Measurements from ENCODE around the gene ATP2B2. TPM values are rescaled to one million over a fixed set of nuclear protein-coding genes. Genes with fewer than 3 reads are reported as not detected.

Gene ATP2B2
- polyA plus RNA-seq, 3 donors, result not detected

- no peak for TF ChIP-seq CTCF (IDR thresholded peaks at IDR 0.05)
- intact Hi-C loops (cut with micrococcal nuclease), result no loop called here
- peaks cover 8 to 17% (median 9%) of the 10 kb centered on the region in 7 donors for H3K9me3 Mint-ChIP-seq
- Histone ChIP-seq H3K27me3 (ENCODE audit: control insufficient read depth in 2 of 2, insufficient read depth in 2 of 2, low read length in 2 of 2) (no peaks in the 10 kb centered on the region), H4K20me1 (ENCODE audit: insufficient read depth, low read length) (no peaks in the 10 kb centered on the region), H3K27ac (ENCODE audit: low read depth in 1 of 2, low read length in 2 of 2) (no peak overlapping the region), H2AFZ (ENCODE audit: insufficient read depth, low read depth, low read length, poor library complexity, severe bottlenecking) (no peak overlapping the region), H3K36me3 (replicated peaks in 1 of 2; ENCODE audit: control insufficient read depth in 1 of 2, insufficient read depth in 2 of 2, low read length in 2 of 2) (no peaks in the 10 kb centered on the region), H3K4me3 (replicated peaks in 1 of 3; ENCODE audit: low read depth in 2 of 3, low read length in 3 of 3) (no peak overlapping the region), H3K9ac (ENCODE audit: insufficient read depth, low read length, poor library complexity, severe bottlenecking) (no peak overlapping the region), H3K4me1 (ENCODE audit: control insufficient read depth in 1 of 2, insufficient read depth in 2 of 2, low read length in 2 of 2) (peaks cover 11 to 14% of the 10 kb centered on the region in 2 donors), H3K9me3 (replicated peaks in 1 of 2; ENCODE audit: control insufficient read depth in 1 of 2, insufficient read depth in 1 of 2, low read length in 2 of 2) (peaks cover 0 to 10% of the 10 kb centered on the region in 2 donors), H3K79me2 (ENCODE audit: insufficient read depth, low read length) (no peaks in the 10 kb centered on the region), H3K4me2 (replicated peaks; ENCODE audit: extremely low read depth, low read length, poor library complexity, severe bottlenecking) (no peak overlapping the region)
- H3K36me3 Mint-ChIP-seq, result no peaks in the 10 kb centered on the region
- over 99% methylated on average over 10 of the region's 14 CpGs for WGBS (ENCODE audit: insufficient coverage)
- peaks cover 20% of the 10 kb centered on the region for H3K4me1 Mint-ChIP-seq
- DNase-seq, result no peak
- peaks cover 0 to 6% (median 5%) of the 10 kb centered on the region in 3 donors for H3K27me3 Mint-ChIP-seq (ENCODE audit: low read depth in 3 of 3)
- H3K27ac Mint-ChIP-seq, result peak overlapping the region in 2 of 7 donors; percentile 27 to 75
- no peak overlapping the region for H3K4me3 Mint-ChIP-seq
Measured at GRCh38 chr3:10546820-10547263, 41.5 kb upstream of the ATP2B2 start.

- TF ChIP-seq CTCF (IDR thresholded peaks at IDR 0.05), result no peak
- Histone ChIP-seq H4K20me1 (ENCODE audit: insufficient read depth, low read length) (no peaks in the 10 kb centered on the region), H3K4me2 (replicated peaks; ENCODE audit: extremely low read depth, low read length, poor library complexity, severe bottlenecking) (no peak overlapping the region), H3K27me3 (ENCODE audit: control insufficient read depth in 2 of 2, insufficient read depth in 2 of 2, low read length in 2 of 2) (no peaks in the 10 kb centered on the region), H3K4me1 (ENCODE audit: control insufficient read depth in 1 of 2, insufficient read depth in 2 of 2, low read length in 2 of 2) (peaks cover 5 to 7% of the 10 kb centered on the region in 2 donors), H3K9me3 (replicated peaks in 1 of 2; ENCODE audit: control insufficient read depth in 1 of 2, insufficient read depth in 1 of 2, low read length in 2 of 2) (peaks cover 0 to 10% of the 10 kb centered on the region in 2 donors), H3K4me3 (replicated peaks in 1 of 3; ENCODE audit: low read depth in 2 of 3, low read length in 3 of 3) (no peak overlapping the region), H3K36me3 (replicated peaks in 1 of 2; ENCODE audit: control insufficient read depth in 1 of 2, insufficient read depth in 2 of 2, low read length in 2 of 2) (no peaks in the 10 kb centered on the region), H3K27ac (ENCODE audit: low read depth in 1 of 2, low read length in 2 of 2) (no peak overlapping the region), H3K79me2 (ENCODE audit: insufficient read depth, low read length) (no peaks in the 10 kb centered on the region), H3K9ac (ENCODE audit: insufficient read depth, low read length, poor library complexity, severe bottlenecking) (no peak overlapping the region), H2AFZ (ENCODE audit: insufficient read depth, low read depth, low read length, poor library complexity, severe bottlenecking) (no peak overlapping the region)
- no peak for DNase-seq
- no peak overlapping the region for H3K4me3 Mint-ChIP-seq
- 94% methylated on average over 2 of the region's 5 CpGs for WGBS (ENCODE audit: insufficient coverage)
- no peaks in the 10 kb centered on the region for H3K36me3 Mint-ChIP-seq
- intact Hi-C loops (cut with micrococcal nuclease), result no loop called here
- H3K27ac Mint-ChIP-seq, result no peak overlapping the region
- H3K27me3 Mint-ChIP-seq (ENCODE audit: low read depth in 3 of 3), result peaks cover 0 to 6% (median 5%) of the 10 kb centered on the region in 3 donors
- H3K9me3 Mint-ChIP-seq, result peaks cover 9 to 22% (median 10%) of the 10 kb centered on the region in 7 donors
- H3K4me1 Mint-ChIP-seq, result peaks cover 13% of the 10 kb centered on the region
Measured at GRCh38 chr3:10546181-10546624, 40.8 kb upstream of the ATP2B2 start.
